ENCODE data around the gene GPR162. TPM values are rescaled to one million over a fixed set of nuclear protein-coding genes. Genes with fewer than 3 reads are reported as not detected.

Gene GPR162
- total RNA-seq, 2 donors from 2014 or later: 0.44 to 7.0 TPM

DNA sequence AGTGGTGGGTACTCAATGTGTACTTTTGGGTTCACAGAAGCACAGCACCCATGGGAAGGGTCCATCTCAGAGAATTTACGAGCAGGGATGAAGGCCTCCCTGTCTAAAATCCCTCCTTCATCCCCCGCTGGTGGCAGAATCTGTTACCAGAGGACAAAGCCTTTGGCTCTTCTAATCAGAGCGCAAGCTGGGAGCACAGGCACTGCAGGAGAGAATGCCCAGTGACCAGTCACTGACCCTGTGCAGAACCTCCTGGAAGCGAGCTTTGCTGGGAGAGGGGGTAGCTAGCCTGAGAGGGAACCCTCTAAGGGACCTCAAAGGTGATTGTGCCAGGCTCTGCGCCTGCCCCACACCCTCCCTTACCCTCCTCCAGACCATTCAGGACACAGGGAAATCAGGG, 1.5 kb upstream of the GPR162 start:
- peaks cover 3 to 23% of the 10 kb centered on the region in 2 donors for H3K4me1 ChIP-seq
- H3K9me3 ChIP-seq: no peaks in the 10 kb centered on the region
- H3K27me3 ChIP-seq: no peaks in the 10 kb centered on the region
- H3K36me3 ChIP-seq: no peaks in the 10 kb centered on the region
- H3K4me3 ChIP-seq: no peak overlapping the region
- no peak overlapping the region for H3K27ac ChIP-seq
- no peak for DNase-seq (ENCODE audit: low spot score)
- no peak for TF ChIP-seq CTCF (IDR thresholded peaks at IDR 0.05)

- peaks cover 3 to 40% of the 10 kb centered on the region in 2 donors for H3K4me1 ChIP-seq
- no peaks in the 10 kb centered on the region for H3K9me3 ChIP-seq
- H3K27me3 ChIP-seq: no peaks in the 10 kb centered on the region
- H3K36me3 ChIP-seq: no peaks in the 10 kb centered on the region
- no peak for DNase-seq (ENCODE audit: low spot score)
- H3K27ac ChIP-seq: no peak overlapping the region
- peak overlapping the region in 1 of 2 donors; percentile 58 for H3K4me3 ChIP-seq
- no peak for TF ChIP-seq CTCF (IDR thresholded peaks at IDR 0.05)
These were observed 960 bp downstream of the GPR162 start for GRCh38 chr12:6822426-6823135.

DNA sequence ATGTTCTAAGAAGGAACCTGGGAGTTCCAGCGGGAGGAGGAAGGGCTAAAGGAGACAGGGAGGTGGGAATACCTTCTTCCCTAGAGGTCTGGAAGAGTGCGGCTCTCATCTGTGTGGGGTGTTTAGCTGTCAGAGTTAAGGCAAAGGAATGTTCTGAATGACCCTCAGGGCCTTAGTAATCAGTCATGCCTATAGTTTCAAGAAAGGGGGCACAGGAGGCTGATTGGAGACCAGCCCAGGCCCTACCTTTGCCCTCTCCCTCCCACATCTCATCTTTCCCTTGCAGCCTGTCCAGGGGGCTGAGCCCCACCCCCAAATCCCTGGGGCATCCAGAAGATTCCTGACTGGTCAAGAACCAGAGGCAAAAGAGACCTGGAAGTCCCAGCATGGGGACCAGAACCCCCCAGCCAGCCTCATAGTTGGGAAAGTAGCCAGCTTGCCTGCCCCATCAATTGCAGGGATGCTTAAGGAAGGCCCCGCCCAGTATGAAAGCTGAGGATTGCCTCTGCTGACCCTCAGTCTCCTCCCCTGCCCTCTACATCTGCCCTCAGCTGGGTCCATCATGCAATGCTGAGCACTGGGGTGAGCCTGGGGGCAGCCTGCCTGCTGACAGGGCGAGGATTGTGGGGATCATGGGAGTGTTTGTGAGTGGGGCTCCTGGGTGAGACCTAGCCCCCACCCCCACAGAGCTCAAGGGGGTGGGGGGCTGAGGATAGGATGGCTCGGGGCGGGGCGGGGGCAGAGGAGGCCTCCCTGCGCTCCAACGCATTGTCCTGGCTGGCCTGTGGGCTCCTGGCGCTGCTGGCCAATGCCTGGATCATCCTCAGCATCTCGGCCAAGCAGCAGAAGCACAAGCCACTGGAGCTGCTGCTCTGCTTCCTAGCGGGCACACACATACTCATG, 1.8 kb downstream of the GPR162 start:
- H3K36me3 ChIP-seq: no peaks in the 10 kb centered on the region
- H3K4me1 ChIP-seq: peaks cover 3 to 47% of the 10 kb centered on the region in 2 donors
- no peak overlapping the region for H3K27ac ChIP-seq
- no peak overlapping the region for H3K4me3 ChIP-seq
- no peak for DNase-seq (ENCODE audit: low spot score)
- no peaks in the 10 kb centered on the region for H3K27me3 ChIP-seq
- no peak for TF ChIP-seq CTCF (IDR thresholded peaks at IDR 0.05)
- H3K9me3 ChIP-seq: no peaks in the 10 kb centered on the region

DNA sequence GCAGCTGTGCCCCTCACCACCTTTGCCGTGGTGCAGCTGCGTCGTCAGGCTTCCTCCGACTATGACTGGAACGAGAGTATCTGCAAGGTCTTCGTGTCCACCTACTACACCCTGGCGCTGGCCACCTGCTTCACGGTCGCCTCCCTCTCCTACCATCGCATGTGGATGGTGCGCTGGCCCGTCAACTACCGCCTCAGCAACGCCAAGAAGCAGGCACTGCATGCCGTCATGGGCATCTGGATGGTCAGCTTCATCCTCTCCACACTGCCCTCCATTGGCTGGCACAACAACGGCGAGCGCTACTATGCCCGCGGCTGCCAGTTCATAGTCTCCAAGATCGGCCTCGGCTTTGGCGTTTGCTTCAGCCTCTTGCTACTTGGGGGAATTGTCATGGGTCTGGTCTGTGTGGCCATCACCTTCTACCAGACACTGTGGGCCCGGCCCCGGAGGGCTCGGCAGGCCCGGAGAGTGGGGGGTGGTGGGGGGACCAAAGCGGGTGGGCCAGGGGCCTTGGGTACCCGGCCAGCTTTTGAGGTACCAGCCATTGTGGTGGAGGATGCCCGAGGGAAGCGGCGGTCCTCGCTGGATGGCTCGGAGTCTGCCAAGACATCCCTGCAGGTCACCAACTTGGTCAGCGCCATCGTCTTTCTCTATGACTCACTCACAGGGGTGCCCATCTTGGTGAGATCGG, 2.6 kb downstream of the GPR162 start:
- no peaks in the 10 kb centered on the region for H3K9me3 ChIP-seq
- no peaks in the 10 kb centered on the region for H3K36me3 ChIP-seq
- no peaks in the 10 kb centered on the region for H3K27me3 ChIP-seq
- no peak for DNase-seq (ENCODE audit: low spot score)
- H3K4me1 ChIP-seq: peaks cover 3 to 51% of the 10 kb centered on the region in 2 donors
- H3K4me3 ChIP-seq: no peak overlapping the region
- no peak for TF ChIP-seq CTCF (IDR thresholded peaks at IDR 0.05)
- H3K27ac ChIP-seq: no peak overlapping the region

DNA sequence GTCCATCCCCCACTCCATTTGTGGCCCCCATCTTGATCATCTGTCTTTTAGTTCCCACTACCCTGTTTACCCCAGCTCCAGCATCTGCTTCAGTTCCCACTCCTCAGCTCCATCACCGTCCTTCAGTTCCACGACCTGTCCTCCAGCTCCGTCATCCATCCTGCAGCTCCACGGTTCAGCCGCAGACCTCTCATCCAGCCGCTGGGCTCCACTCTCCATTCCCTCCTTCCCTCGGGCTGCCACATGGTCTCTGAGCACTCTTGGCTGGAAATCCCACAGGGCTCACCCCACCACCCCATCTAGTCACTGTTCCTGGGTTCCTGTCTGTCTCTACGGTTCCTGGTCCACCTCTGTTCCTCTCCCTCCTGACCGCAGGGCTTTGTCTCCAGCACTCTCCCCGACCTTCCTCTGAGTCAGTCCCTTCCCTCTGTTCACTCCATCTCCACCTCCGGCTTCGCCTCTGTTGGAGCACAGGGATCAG, 3.3 kb downstream of the GPR162 start:
- H3K27ac ChIP-seq: no peak overlapping the region
- H3K4me1 ChIP-seq: peaks cover 3 to 58% of the 10 kb centered on the region in 2 donors
- H3K4me3 ChIP-seq: no peak overlapping the region
- H3K36me3 ChIP-seq: no peaks in the 10 kb centered on the region
- H3K27me3 ChIP-seq: no peaks in the 10 kb centered on the region
- no peak for TF ChIP-seq CTCF (IDR thresholded peaks at IDR 0.05)
- no peak for DNase-seq (ENCODE audit: low spot score)
- H3K9me3 ChIP-seq: no peaks in the 10 kb centered on the region
